Measurements from ENCODE around the gene GSTM3. TPM values are rescaled to one million over a fixed set of nuclear protein-coding genes. Genes with fewer than 3 reads are reported as not detected.

GSTM3 gene
- total and polyA plus RNA-seq, 9 of the 15 experiments (the other 6 are each of a cell fraction or from before 2014, with no cell fraction given), result 3.9 to 24.5 (median 9.4) TPM

GRCh38 chr1:109760581-109761226 lies 19.9 kb upstream of the GSTM3 start:
- Histone ChIP-seq H3K4me2 (ENCODE audit: insufficient read depth, low read length) (no peak overlapping the region), H3K36me3 (ENCODE audit: control insufficient read depth, insufficient read depth, low read length) (no peaks in the 10 kb centered on the region), H3K4me3 (no peak overlapping the region), H3K4me1 (replicated peaks in 1 of 2; ENCODE audit: control insufficient read depth in 2 of 2, insufficient read depth in 2 of 2, low read length in 2 of 2) (peaks cover 19 to 29% of the 10 kb centered on the region in 2 experiments), H4K20me1 (replicated peaks; ENCODE audit: control insufficient read depth, insufficient read depth, low read length) (no peaks in the 10 kb centered on the region), H3K27me3 (ENCODE audit: control insufficient read depth in 2 of 2, insufficient read depth in 2 of 2, low read length in 2 of 2) (no peaks in the 10 kb centered on the region), H3K9me1 (ENCODE audit: control insufficient read depth, insufficient read depth, low read length) (no peaks in the 10 kb centered on the region), H3K9me3 (replicated peaks; ENCODE audit: control insufficient read depth, insufficient read depth, low read depth, low read length) (no peaks in the 10 kb centered on the region), H3K79me2 (ENCODE audit: control insufficient read depth, insufficient read depth, low read length) (no peaks in the 10 kb centered on the region), H3K9ac (ENCODE audit: insufficient read depth in 1 of 2, low read depth in 2 of 2, low read length in 2 of 2) (peak overlapping the region in 1 of 2 experiments; percentile 56; a peak in 2 of 4 replicates), H2AFZ (ENCODE audit: low read depth, low read length) (no peak overlapping the region), H3K27ac (ENCODE audit: extremely low read depth, low read depth, low read length) (no peak overlapping the region)
- TF ChIP-seq SIX5 (IDR thresholded peaks at IDR 0.05; ENCODE audit: borderline replicate concordance in 1 of 2, insufficient read depth in 1 of 2, low read depth in 1 of 2, low read length in 2 of 2) (no peak), ZFP91 (CRISPR knock-in tag; IDR thresholded peaks at IDR 0.05) (0 out of 2 replicates have a peak, but pooled peaks have one; percentile 24)
- CTCF ChIA-PET (ENCODE audit: low intra/inter-chr PET ratio), result no interaction called here
- FAIRE-seq, result no peak
- intact Hi-C loops (cut with micrococcal nuclease), result no loop called here
- POLR2A ChIA-PET, result interaction anchor here (0.6 to 1.1 kb wide), 3 partner anchors 211 to 362 kb away, joined by 3 to 5 read pairs (median 3); partner anchors contain the start of gene GNAI3
- WGBS (ENCODE audit: insufficient coverage, low coverage, missing lambda C conversion rate), result 46% methylated on average over 7 of the region's 7 CpGs
- ATAC-seq, result no peak
- in situ Hi-C loops (cut with MboI), result loop anchor here (5.0 kb wide), 1 partner anchor 213 kb away; the partner anchor contains the start of gene GNAI3
- DNase-seq (ENCODE audit: extremely low read depth in 1 of 4, low spot score in 3 of 4), result no peak
- no TSS peak for BruUV-seq (replicated peaks)
